SK-N-MC (cell line): Measurements from ENCODE around the gene PAQR7.

Source experiments
- EZH2 ChIP-seq: fragments of 200-600 bp; sonication (generic); IDR thresholded peaks from one replicate; pipeline ENCODE4 v1.6.1; 2017; ENCODE audit warnings: antibody characterized with exemption
- FOXP2 ChIP-seq: optimal IDR thresholded peaks from 2 replicates; pipeline ENCODE3; 2011; ENCODE audit warnings: mild to moderate bottlenecking, moderate library complexity; ENCODE audit not compliant: insufficient read depth; ENCODE audit errors: extremely low read length, control extremely low read depth
- POLR2AphosphoS5 ChIP-seq: IDR thresholded peaks from 2 replicates; pipeline ENCODE4 v1.6.1; 2012; ENCODE audit warnings: mild to moderate bottlenecking, low read depth, low read length, borderline replicate concordance

DNA sequence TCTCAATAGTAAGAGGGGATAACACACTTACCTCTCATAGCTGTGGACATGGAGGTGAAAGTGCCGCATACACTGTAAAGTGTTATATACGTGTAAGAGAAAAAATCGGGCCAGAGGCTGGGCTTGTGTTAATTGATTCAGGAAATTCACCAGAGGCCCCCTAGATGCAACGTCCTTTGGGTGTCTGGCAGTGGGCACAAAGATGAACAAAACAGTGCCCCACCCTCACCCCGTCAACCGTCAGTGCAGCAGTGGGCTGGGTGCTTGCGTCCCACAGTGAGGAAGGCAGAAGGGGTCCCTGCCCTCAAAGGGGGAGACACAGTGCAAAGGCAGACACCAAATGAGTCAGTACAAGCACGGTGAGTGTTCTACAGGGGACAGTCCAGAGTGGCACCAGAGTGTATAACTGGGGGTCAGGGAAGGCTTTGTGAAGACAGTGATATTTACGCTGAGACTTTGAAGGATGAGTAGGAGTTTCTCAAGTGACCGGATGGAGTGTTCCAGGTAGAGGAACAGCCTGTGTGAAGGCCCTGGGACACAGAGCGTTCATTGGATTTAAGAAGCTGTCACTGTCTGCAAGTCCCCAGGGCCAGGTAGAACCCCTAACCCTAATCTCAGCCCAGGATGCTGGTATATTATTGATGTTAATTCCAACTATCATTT is 62.3 kb downstream of the PAQR7 start:
- TF ChIP-seq POLR2AphosphoS5 (no peak), EZH2 (no peak), FOXP2 (no peak)
